B cell (primary cell): ENCODE data around the gene WDR53. TPM values are rescaled to one million over a fixed set of nuclear protein-coding genes. Genes with fewer than 3 reads are reported as not detected.

Source experiments
- ATAC-seq: fragments of 200-7000 bp; cut with Tn5 transposase; one replicate; pipeline ENCODE4 v1.10.0; 2021; ENCODE audit warnings: low read depth, mild to moderate bottlenecking, moderate number of reproducible peaks, moderate library complexity
- CTCF ChIA-PET: fragments of 350-600 bp; sonication (Branson Sonifier 250); formaldehyde crosslinking; loops from one replicate; lab custom pipeline; 2021; ENCODE audit warnings: antibody characterized with exemption, inconsistent platforms; lab: Charles Lee
- POLR2A ChIA-PET: fragments of 350-600 bp; sonication (Branson Sonifier 250); formaldehyde crosslinking; loops from one replicate; lab custom pipeline; 2021; ENCODE audit warnings: antibody characterized with exemption; lab: Charles Lee
- DNase-seq: peaks from one replicate; pipeline ENCODE4 v3.0.0; 2013
- H2AFZ ChIP-seq: 2 replicates; pipeline ENCODE4 v1.6.1; 2012; ENCODE audit warnings: mild to moderate bottlenecking, low read depth, low read length; ENCODE audit not compliant: insufficient read depth, poor library complexity, severe bottlenecking
- H3K27ac ChIP-seq, 2 donors: 1 replicate in 1 of 2; 2 replicates in 1 of 2; pipeline ENCODE4 v1.5.1; 2012 to 2013; ENCODE audit warnings: low read length in 2 of 2, mild to moderate bottlenecking in 2 of 2, moderate library complexity in 1 of 2
- H3K27me3 ChIP-seq, 4 experiments: fragments of 200-600 bp in 1 of 4; sonication (generic) in 1 of 4; replicated peaks in 1 of 4; 1 replicate in 2 of 4; 2 replicates in 2 of 4; pipeline versions ENCODE4 v1.6.1 to v1.7.0; 2013 to 2016; ENCODE audit warnings: low read length in 3 of 4, mild to moderate bottlenecking in 2 of 4, mixed read lengths in 1 of 4, moderate library complexity in 1 of 4; ENCODE audit not compliant: insufficient read depth in 4 of 4, control insufficient read depth in 3 of 4; ENCODE audit errors: control extremely low read depth in 1 of 4
- H3K36me3 ChIP-seq, 2 experiments: replicated peaks in 1 of 2; 1 replicate in 1 of 2; 2 replicates in 1 of 2; pipeline versions ENCODE4 v1.6.1 to v1.7.1; 2013; ENCODE audit warnings: low read length in 1 of 2; ENCODE audit not compliant: insufficient read depth in 2 of 2, control insufficient read depth in 1 of 2; ENCODE audit errors: control extremely low read depth in 1 of 2, extremely low read depth in 1 of 2
- H3K4me1 ChIP-seq, 2 donors: fragments of 200-600 bp in 1 of 2; sonication (generic) in 1 of 2; 1 replicate in 1 of 2; 2 replicates in 1 of 2; pipeline versions ENCODE4 v1.5.1 to v1.6.1; 2013 to 2017; ENCODE audit warnings: low read length in 2 of 2; ENCODE audit not compliant: control insufficient read depth in 2 of 2, insufficient read depth in 2 of 2
- H3K4me2 ChIP-seq: replicated peaks from 2 replicates; pipeline ENCODE3; 2012; ENCODE audit warnings: mild to moderate bottlenecking, low read depth, low read length; ENCODE audit not compliant: poor library complexity, severe bottlenecking
- H3K4me3 ChIP-seq, 5 experiments: fragments of 200-600 bp in 1 of 5; sonication (generic) in 1 of 5; 1 replicate in 3 of 5; 2 replicates in 2 of 5; pipeline versions ENCODE4 v1.5.1 to v1.7.0; 2011 to 2016; ENCODE audit warnings: low read length in 4 of 5, mild to moderate bottlenecking in 4 of 5, low read depth in 2 of 5, control low read depth in 1 of 5, moderate library complexity in 1 of 5; ENCODE audit not compliant: insufficient read depth in 1 of 5; ENCODE audit errors: control extremely low read depth in 1 of 5, extremely low read depth in 1 of 5
- H3K79me2 ChIP-seq: fragments of 200-600 bp; sonication (generic); one replicate; pipeline ENCODE4 v1.6.0; 2016; ENCODE audit warnings: low read length; ENCODE audit not compliant: control insufficient read depth, insufficient read depth
- H3K9ac ChIP-seq: fragments of 200-600 bp; sonication (generic); 2 replicates; pipeline ENCODE4 v1.6.1; 2017; ENCODE audit warnings: mild to moderate bottlenecking, low read length, moderate library complexity
- H3K9me3 ChIP-seq, 3 donors: one replicate each; pipeline versions ENCODE4 v1.6.1 to v1.7.1; 2013; ENCODE audit warnings: low read length in 2 of 3; ENCODE audit not compliant: control insufficient read depth in 2 of 3, insufficient read depth in 1 of 3; ENCODE audit errors: control extremely low read depth in 1 of 3
- H4K20me1 ChIP-seq: 2 replicates; pipeline ENCODE4 v1.6.0; 2012; ENCODE audit warnings: mild to moderate bottlenecking, low read length; ENCODE audit not compliant: insufficient read depth, control insufficient read depth, poor library complexity, severe bottlenecking
- H3K27ac Mint-ChIP-seq: one replicate; pipeline ENCODE4 v1.8.0; 2021; ENCODE audit warnings: mixed read lengths
- H3K27me3 Mint-ChIP-seq: one replicate; pipeline ENCODE4 v1.8.0; 2021; ENCODE audit warnings: mixed read lengths
- H3K4me1 Mint-ChIP-seq: one replicate; pipeline ENCODE4 v1.8.0; 2021; ENCODE audit warnings: mixed read lengths
- H3K4me3 Mint-ChIP-seq: one replicate; pipeline ENCODE4 v1.8.0; 2021; ENCODE audit warnings: mixed read lengths
- H3K9me3 Mint-ChIP-seq: one replicate; pipeline ENCODE4 v1.8.0; 2022; ENCODE audit warnings: mixed read lengths; ENCODE audit not compliant: insufficient read depth
- CTCF ChIP-seq: fragments of 200-600 bp; IDR thresholded peaks from one replicate; pipeline ENCODE4 v1.8.0; 2022; ENCODE audit warnings: antibody characterized with exemption, mild to moderate bottlenecking
- EZH2 ChIP-seq: IDR thresholded peaks from 2 replicates; pipeline ENCODE4 v1.6.1; 2012; ENCODE audit warnings: borderline replicate concordance, low read depth, mild to moderate bottlenecking, moderate library complexity, low read length; ENCODE audit not compliant: insufficient read depth, poor library complexity, severe bottlenecking
- whole genome bisulfite sequencing: methylation state at CpG from one replicate; pipeline ENCODE4 v1.1.5; 2013; ENCODE audit warnings: missing lambda C conversion rate; ENCODE audit not compliant: insufficient coverage; 5-methylcytosine and 5-hydroxymethylcytosine counted together
- intact Hi-C: fragments of 100-400 bp; cut with micrococcal nuclease; formaldehyde crosslinking; loops from one replicate; pipeline ENCODE4 v1.10.0; 2022
- polyA plus RNA-seq: library from polyadenylated mRNA; depleted of rRNA; stranded (reverse); fragments of >200 nt; gene quantifications from 2 replicates; pipeline ENCODE4 v1.2.3, GENCODE V29; 2012
- total RNA-seq, 2 donors: library from RNA; stranded (reverse); fragments of 120-200 nt in 1 of 2; gene quantifications; 1 replicate in 1 of 2; 2 replicates in 1 of 2; pipeline versions ENCODE4 v1.2.3 to v1.2.4, GENCODE V29; 2013 to 2022

The WDR53 gene
- total and polyA plus RNA-seq, 2 donors (not counting 1 experiment from before 2014, with no cell fraction given), result 8.2 to 18.2 TPM

DNA sequence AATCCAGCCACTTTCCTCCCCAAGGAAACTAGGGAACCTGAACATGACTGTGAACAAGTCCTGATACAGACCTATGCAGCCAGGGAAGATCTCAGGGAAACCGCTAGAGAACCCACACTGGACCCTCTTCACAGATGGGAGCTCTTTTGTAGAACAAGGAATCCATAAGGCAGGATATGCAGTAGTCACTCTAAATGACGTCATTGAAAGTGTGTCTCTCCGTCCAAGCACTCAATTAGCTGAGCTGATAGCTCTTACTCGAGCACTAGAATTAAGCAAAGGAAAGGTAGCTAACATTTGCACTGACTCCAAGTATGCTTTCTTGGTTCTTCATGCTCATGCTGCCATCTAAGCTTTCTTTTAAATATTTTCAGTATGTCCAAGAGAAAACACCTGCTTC lies 43.2 kb downstream of the WDR53 start:
- CTCF ChIA-PET, result interaction anchor here (1.3 kb wide), 1 partner anchor 11 kb away, joined by 3 read pairs; no protein-coding TSS in a partner anchor
- H3K4me2 ChIP-seq, result no peak overlapping the region
- TF ChIP-seq CTCF, result no peak
- TF ChIP-seq EZH2, result no peak

GRCh38 chr3:196524527-196524926 lies 43.8 kb downstream of the WDR53 start:
- Mint-ChIP-seq H3K27ac (no peak overlapping the region), H3K4me3 (no peak overlapping the region), H3K27me3 (no peaks in the 10 kb centered on the region)

More for the DNA sequence above, 43.2 kb downstream of the WDR53 start:
- DNase-seq (no peak), ATAC-seq (no peak)
- Mint-ChIP-seq H3K27me3 (no peaks in the 10 kb centered on the region), H3K27ac (no peak overlapping the region), H3K9me3 (peaks cover 19% of the 10 kb centered on the region), H3K4me3 (no peak overlapping the region), H3K4me1 (peaks cover 7% of the 10 kb centered on the region)
- Histone ChIP-seq H3K4me3 (no peak overlapping the region), H3K4me1 (peaks cover 6 to 8% of the 10 kb centered on the region in 2 donors), H3K27ac (no peak overlapping the region), H3K9ac (no peak overlapping the region), H2AFZ (no peak overlapping the region), H3K27me3 (peaks cover 0 to 2% (median 0%) of the 10 kb centered on the region in 4 experiments), H3K79me2 (no peaks in the 10 kb centered on the region), H4K20me1 (no peaks in the 10 kb centered on the region), H3K36me3 (no peaks in the 10 kb centered on the region), H3K9me3 (peaks cover 1 to 48% (median 22%) of the 10 kb centered on the region in 3 donors)
- intact Hi-C loops, result loop anchor here (5.0 kb wide), 1 partner anchor 273 kb away; no protein-coding TSS in a partner anchor
- POLR2A ChIA-PET, result no interaction called here
- 84% methylated on average over 3 of the region's 4 CpGs for WGBS

More at GRCh38 chr3:196524527-196524926, 43.8 kb downstream of the WDR53 start:
- TF ChIP-seq EZH2 (no peak), CTCF (no peak)
- peaks cover 1 to 54% (median 28%) of the 10 kb centered on the region in 3 donors for H3K9me3 ChIP-seq
- peaks cover 22% of the 10 kb centered on the region for H3K9me3 Mint-ChIP-seq
- H4K20me1 ChIP-seq, result no peaks in the 10 kb centered on the region
- WGBS, result 67% methylated on average over 1 of the region's 5 CpGs
- no peak overlapping the region for H3K4me2 ChIP-seq
- no peak overlapping the region for H2AFZ ChIP-seq
- H3K36me3 ChIP-seq, result no peaks in the 10 kb centered on the region
- no peak for DNase-seq
- no peaks in the 10 kb centered on the region for H3K79me2 ChIP-seq
- ChIA-PET POLR2A (no interaction called here), CTCF (interaction anchor here (0.6 to 1.6 kb wide), 3 partner anchors 10 to 452 kb away, joined by 3 read pairs; no protein-coding TSS in a partner anchor)
- no peak overlapping the region for H3K4me3 ChIP-seq
- no peak overlapping the region for H3K9ac ChIP-seq
- intact Hi-C loops, result no loop called here
- H3K27ac ChIP-seq, result no peak overlapping the region
- no peak for ATAC-seq
- H3K27me3 ChIP-seq, result peaks cover 0 to 2% (median 0%) of the 10 kb centered on the region in 4 experiments
- H3K4me1 ChIP-seq, result peaks cover 6 to 8% of the 10 kb centered on the region in 2 donors
- peaks cover 7% of the 10 kb centered on the region for H3K4me1 Mint-ChIP-seq
